Left lung (tissue), 10 donors: ENCODE measurements around the gene TDRD10. TPM values are rescaled to one million over a fixed set of nuclear protein-coding genes. Genes with fewer than 3 reads are reported as not detected.

Experiments
- ATAC-seq: fragments of 200-7000 bp; cut with Tn5 transposase; one replicate; pipeline ENCODE4 v1.9.1; 2020; ENCODE audit warnings: moderate library complexity
- DNase-seq, 4 donors: peaks; one replicate each; pipeline ENCODE4 v3.0.0-alpha.2; 2013 to 2020
- H3K27ac ChIP-seq, 2 donors: fragments of 200-600 bp; sonication (generic) in 1 of 2; one replicate each; pipeline versions ENCODE4 v1.5.0 to v1.8.0; 2020 to 2021
- H3K27me3 ChIP-seq, 2 donors: fragments of 200-600 bp; sonication (generic) in 1 of 2; one replicate each; pipeline versions ENCODE4 v1.5.0 to v1.8.0; 2020 to 2021
- H3K36me3 ChIP-seq, 2 donors: fragments of 200-600 bp; sonication (generic) in 1 of 2; one replicate each; pipeline versions ENCODE4 v1.5.0 to v1.8.0; 2020 to 2021
- H3K4me1 ChIP-seq, 2 donors: fragments of 200-600 bp; one replicate each; pipeline ENCODE4 v1.8.0; 2021
- H3K4me3 ChIP-seq, 2 donors: fragments of 200-600 bp; sonication (generic) in 1 of 2; one replicate each; pipeline versions ENCODE4 v1.5.0 to v1.8.0; 2020 to 2021; ENCODE audit warnings: mild to moderate bottlenecking in 1 of 2
- H3K9me3 ChIP-seq, 2 donors: fragments of 200-600 bp; sonication (generic) in 1 of 2; one replicate each; pipeline versions ENCODE4 v1.5.0 to v1.8.0; 2020 to 2021
- CTCF ChIP-seq, 2 donors: fragments of 200-600 bp; sonication (generic) in 1 of 2; IDR thresholded peaks; one replicate each; pipeline versions ENCODE4 v1.5.0 to v1.8.0; 2021; ENCODE audit warnings: antibody characterized with exemption in 2 of 2
- intact Hi-C, 2 donors: fragments of 100-400 bp; cut with DNase I; formaldehyde crosslinking; loops; one replicate each; pipeline versions ENCODE4 v1.11.2 to v1.14.2; 2022
- polyA plus RNA-seq, 6 donors: library from polyadenylated mRNA; unstranded; fragments of 120-200 nt; gene quantifications; one replicate each; pipeline ENCODE4 v1.2.1, GENCODE V29; 2013; ENCODE audit not compliant: insufficient read length in 6 of 6
- total RNA-seq, 2 donors: library from RNA; stranded (reverse); fragmentation: NEBNext Ultra II Directional; extraction: Animal tissue kit (Norgen Biotek cat#: 25700); gene quantifications; one replicate each; pipeline ENCODE4 v1.2.1, GENCODE V29; 2021
- donor health status: DM: no; HTN: yes; CAD: no.
- donor health status: DM: no; HTN: no; CAD: no.

Gene TDRD10
- total and polyA plus RNA-seq, 8 donors: 3.1 to 5.0 (median 3.6) TPM

- ATAC-seq (no peak), DNase-seq (no peak)
- no peaks in the 10 kb centered on the region for H3K27me3 ChIP-seq
- intact Hi-C loops: no loop called here
- H3K9me3 ChIP-seq: no peaks in the 10 kb centered on the region
- no peak for TF ChIP-seq CTCF (IDR thresholded peaks at IDR 0.05)
- no peak overlapping the region for H3K27ac ChIP-seq
- peaks cover 0 to 100% of the 10 kb centered on the region in 2 donors for H3K36me3 ChIP-seq
- H3K4me3 ChIP-seq: no peak overlapping the region
- no peaks in the 10 kb centered on the region for H3K4me1 ChIP-seq
Measured at GRCh38 chr1:154593390-154593789, 91.4 kb downstream of the TDRD10 start.

GRCh38 chr1:154594811-154595210, 92.8 kb downstream of the TDRD10 start:
- H3K27ac ChIP-seq: no peak overlapping the region
- DNase-seq (no peak), ATAC-seq (no peak)
- intact Hi-C loops: no loop called here
- H3K9me3 ChIP-seq: no peaks in the 10 kb centered on the region
- no peak for TF ChIP-seq CTCF (IDR thresholded peaks at IDR 0.05)
- H3K36me3 ChIP-seq: peaks cover 0 to 100% of the 10 kb centered on the region in 2 donors
- no peak overlapping the region for H3K4me3 ChIP-seq
- H3K4me1 ChIP-seq: peaks cover 2 to 12% of the 10 kb centered on the region in 2 donors
- H3K27me3 ChIP-seq: no peaks in the 10 kb centered on the region

GRCh38 chr1:154595621-154596020, 93.6 kb downstream of the TDRD10 start:
- no peaks in the 10 kb centered on the region for H3K9me3 ChIP-seq
- peaks cover 2 to 15% of the 10 kb centered on the region in 2 donors for H3K4me1 ChIP-seq
- intact Hi-C loops: no loop called here
- no peak overlapping the region for H3K4me3 ChIP-seq
- H3K27me3 ChIP-seq: no peaks in the 10 kb centered on the region
- H3K36me3 ChIP-seq: peaks cover 0 to 100% of the 10 kb centered on the region in 2 donors
- DNase-seq: no peak
- no peak overlapping the region for H3K27ac ChIP-seq
- no peak for TF ChIP-seq CTCF (IDR thresholded peaks at IDR 0.05)
- ATAC-seq: peak; percentile 42

Other genes with a start within 250 kb of the TDRD10 start
- gene HAX1, start 229.6 kb upstream of the TDRD10 start, total RNA-seq: 10 to 100 TPM; 71.6 to 82.6 TPM
- 10 to 100 TPM; 68.6 to 80.5 (median 79.1) TPM for gene HAX1, start 229.6 kb upstream of the TDRD10 start, polyA plus RNA-seq
- gene AQP10, start 181.1 kb upstream of the TDRD10 start, total RNA-seq: under 1 TPM; 0.20 to 0.34 TPM
- under 1 TPM; 0.13 to 0.31 (median 0.23) TPM for gene AQP10, start 181.1 kb upstream of the TDRD10 start, polyA plus RNA-seq
- 10 to 100 TPM; 35.2 to 36.6 TPM for gene ATP8B2, start 176.7 kb upstream of the TDRD10 start, total RNA-seq
- gene ATP8B2, start 176.7 kb upstream of the TDRD10 start, polyA plus RNA-seq: 10 to 100 TPM; 32.9 to 41.9 (median 36.9) TPM
- gene IL6R, start 96.9 kb upstream of the TDRD10 start, total RNA-seq: 10 to 100 TPM; 45.0 to 65.3 TPM
- gene IL6R, start 96.9 kb upstream of the TDRD10 start, polyA plus RNA-seq: 1 to 10 TPM; 4.5 to 8.2 (median 5.4) TPM
- 10 to 100 TPM; 17.7 to 25.3 TPM for gene SHE, start 193 bp downstream of the TDRD10 start, total RNA-seq
- 10 to 100 TPM; 19.5 to 25.3 (median 21.2) TPM for gene SHE, start 193 bp downstream of the TDRD10 start, polyA plus RNA-seq
- 10 to 100 TPM; 87.0 to 90.8 TPM for gene UBE2Q1, start 56.4 kb downstream of the TDRD10 start, total RNA-seq
- 100 to 1,000 TPM in 5 of 6 donors, 10 to 100 TPM in 1; 95.3 to 104 (median 101) TPM for gene UBE2Q1, start 56.4 kb downstream of the TDRD10 start, polyA plus RNA-seq
- gene CHRNB2, start 65.6 kb downstream of the TDRD10 start, total RNA-seq: under 1 TPM in 1 of 2 donors, not detected in 1; 0.09 TPM
- gene CHRNB2, start 65.6 kb downstream of the TDRD10 start, polyA plus RNA-seq: 1 to 10 TPM in 2 of 6 donors, under 1 TPM in 4; 0.27 to 1.8 (median 0.59) TPM
- gene ADAR, start 106.0 kb downstream of the TDRD10 start, total RNA-seq: 100 to 1,000 TPM; 168 to 197 TPM
- 100 to 1,000 TPM; 136 to 154 (median 148) TPM for gene ADAR, start 106.0 kb downstream of the TDRD10 start, polyA plus RNA-seq